ENCODE measurements around the gene TFAP2E.

Gene TFAP2E

GRCh38 chr1:35641233-35641866 lies 68.2 kb downstream of the TFAP2E start, which contains the start of gene PSMB2:
PSMB2 (minus strand) TSS chr1:35641526; CDS start chr1:35641432, 94 bp downstream.
- ChIA-PET POLR2A (interaction anchor here (0.7 to 1.0 kb wide), 3 partner anchors 50 to 128 kb away, joined by 3 to 4 read pairs (median 3); partner anchors contain the start of gene CLSPN), CTCF (interaction anchor here (0.7 kb wide), 1 partner anchor 811 kb away, joined by 4 read pairs; no protein-coding TSS in a partner anchor)
- peak; percentile 92 for DNase-seq (ENCODE audit: extremely low spot score)
- TF ChIP-seq, protein P1, sequence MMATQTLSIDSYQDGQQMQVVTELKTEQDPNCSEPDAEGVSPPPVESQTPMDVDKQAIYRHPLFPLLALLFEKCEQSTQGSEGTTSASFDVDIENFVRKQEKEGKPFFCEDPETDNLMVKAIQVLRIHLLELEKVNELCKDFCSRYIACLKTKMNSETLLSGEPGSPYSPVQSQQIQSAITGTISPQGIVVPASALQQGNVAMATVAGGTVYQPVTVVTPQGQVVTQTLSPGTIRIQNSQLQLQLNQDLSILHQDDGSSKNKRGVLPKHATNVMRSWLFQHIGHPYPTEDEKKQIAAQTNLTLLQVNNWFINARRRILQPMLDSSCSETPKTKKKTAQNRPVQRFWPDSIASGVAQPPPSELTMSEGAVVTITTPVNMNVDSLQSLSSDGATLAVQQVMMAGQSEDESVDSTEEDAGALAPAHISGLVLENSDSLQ (IDR thresholded peaks at IDR 0.05) = 0 out of 2 replicates have a peak, but pooled peaks have one; percentile 53
- TF ChIP-seq BHLHE40 (IDR thresholded peaks at IDR 0.05; ENCODE audit: borderline replicate concordance) (no peak), ELF4 (IDR thresholded peaks at IDR 0.05) (peak; percentile 52; the same call in 1 of the 2 replicates), L3MBTL2 (conservative IDR thresholded peaks at IDR 0.05) (peak; percentile 74)

DNA sequence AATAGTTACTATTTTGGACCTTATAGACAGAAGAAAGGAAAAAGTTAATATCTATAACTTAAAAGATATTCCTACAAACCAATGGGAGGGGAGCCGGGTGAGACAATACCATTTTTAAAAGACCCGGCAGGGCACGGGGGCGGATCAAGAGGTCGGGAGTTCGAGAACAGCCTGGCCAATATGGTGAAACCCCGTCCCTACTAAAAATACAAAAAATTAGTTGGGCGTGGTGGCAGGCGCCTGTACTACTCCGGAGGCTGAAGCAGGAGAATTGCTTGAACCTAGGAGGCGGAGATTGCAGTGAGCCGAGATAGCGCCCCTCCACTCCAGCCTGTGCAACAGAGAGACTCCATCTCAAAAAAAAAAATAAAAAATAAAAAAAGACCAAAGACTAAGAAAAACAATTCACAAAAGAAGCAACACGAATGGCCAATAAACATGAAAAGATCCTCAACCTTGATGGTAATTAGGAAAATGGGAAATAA lies 69.4 kb downstream of the TFAP2E start:
- ChIA-PET CTCF (interaction anchor here (0.6 kb wide), 1 partner anchor 85 kb away, joined by 3 read pairs; no protein-coding TSS in a partner anchor), POLR2A (interaction anchor here (0.6 to 1.0 kb wide), 2 partner anchors 49 to 312 kb away, joined by 3 read pairs; no protein-coding TSS in a partner anchor)
- no peak for DNase-seq (ENCODE audit: extremely low spot score)
- no peak for TF ChIP-seq TARDBP (IDR thresholded peaks at IDR 0.05)
- 0 out of 2 replicates have a peak, but pooled peaks have one; percentile 8 for TF ChIP-seq L3MBTL2 (conservative IDR thresholded peaks at IDR 0.05)
- no peak for TF ChIP-seq ARNT (IDR thresholded peaks at IDR 0.05)
- TF ChIP-seq LEF1 (IDR thresholded peaks at IDR 0.05; ENCODE audit: borderline replicate concordance) = no peak
- no peak for TF ChIP-seq FOXK2 (IDR thresholded peaks at IDR 0.05)
- TF ChIP-seq ZNF384 (IDR thresholded peaks at IDR 0.05) = peak; percentile 78
- TF ChIP-seq FOXA1 (IDR thresholded peaks at IDR 0.05) = no peak
- no peak for TF ChIP-seq CTBP1 (IDR thresholded peaks at IDR 0.05; ENCODE audit: borderline replicate concordance)

GRCh38 chr1:35644204-35644603 lies 71.1 kb downstream of the TFAP2E start:
- ChIA-PET POLR2A (no interaction called here), CTCF (no interaction called here)
- no peak for DNase-seq (ENCODE audit: extremely low spot score)
- TF ChIP-seq NFRKB (IDR thresholded peaks at IDR 0.05) (no peak), ELF4 (IDR thresholded peaks at IDR 0.05) (no peak), SP1 (IDR thresholded peaks at IDR 0.05) (no peak), ZNF384 (IDR thresholded peaks at IDR 0.05) (no peak), FOXA1 (IDR thresholded peaks at IDR 0.05) (no peak)
- TF ChIP-seq, protein P1 (IDR thresholded peaks at IDR 0.05) = peak; percentile 67

Measured in HEK293T (cell line).